SJCRH30 (cell line): Measurements from ENCODE around the gene CLDND1. TPM values are rescaled to one million over a fixed set of nuclear protein-coding genes. Genes with fewer than 3 reads are reported as not detected.

Experiments
- DNase-seq, 2 experiments: peaks; one replicate each; pipeline ENCODE4 v3.0.0-alpha.2; 2015 to 2020
- H3K27ac ChIP-seq: fragments of 250-450 bp; sonication (Bioruptor Pico); 2 replicates; pipeline ENCODE4 v1.5.1; 2020; ENCODE audit warnings: mild to moderate bottlenecking, moderate library complexity
- H3K27me3 ChIP-seq: fragments of 250-450 bp; sonication (Bioruptor Pico); 2 replicates; pipeline ENCODE4 v1.5.1; 2020; ENCODE audit warnings: mild to moderate bottlenecking, moderate library complexity
- H3K36me3 ChIP-seq: fragments of 250-450 bp; sonication (Bioruptor Pico); 2 replicates; pipeline ENCODE4 v1.5.1; 2020; ENCODE audit warnings: mild to moderate bottlenecking, moderate library complexity
- H3K4me1 ChIP-seq: fragments of 250-450 bp; sonication (Bioruptor Pico); 2 replicates; pipeline ENCODE4 v1.5.1; 2020; ENCODE audit warnings: mild to moderate bottlenecking, moderate library complexity
- H3K4me3 ChIP-seq: fragments of 250-450 bp; sonication (Bioruptor Pico); 2 replicates; pipeline ENCODE4 v1.5.1; 2020; ENCODE audit warnings: mild to moderate bottlenecking, moderate library complexity
- H3K9me3 ChIP-seq: fragments of 250-450 bp; sonication (Bioruptor Pico); replicated peaks from 2 replicates; pipeline ENCODE4 v1.5.1; 2020; ENCODE audit warnings: mild to moderate bottlenecking, moderate library complexity
- total RNA-seq: library from RNA; depleted of rRNA; stranded (reverse); fragments of >200 nt; shearing (Covaris generic); gene quantifications from 2 replicates; pipeline ENCODE4 v1.2.3, GENCODE V29; 2014

Gene CLDND1
- total RNA-seq, 1 experiment from 2014 or later = 147 TPM

DNA sequence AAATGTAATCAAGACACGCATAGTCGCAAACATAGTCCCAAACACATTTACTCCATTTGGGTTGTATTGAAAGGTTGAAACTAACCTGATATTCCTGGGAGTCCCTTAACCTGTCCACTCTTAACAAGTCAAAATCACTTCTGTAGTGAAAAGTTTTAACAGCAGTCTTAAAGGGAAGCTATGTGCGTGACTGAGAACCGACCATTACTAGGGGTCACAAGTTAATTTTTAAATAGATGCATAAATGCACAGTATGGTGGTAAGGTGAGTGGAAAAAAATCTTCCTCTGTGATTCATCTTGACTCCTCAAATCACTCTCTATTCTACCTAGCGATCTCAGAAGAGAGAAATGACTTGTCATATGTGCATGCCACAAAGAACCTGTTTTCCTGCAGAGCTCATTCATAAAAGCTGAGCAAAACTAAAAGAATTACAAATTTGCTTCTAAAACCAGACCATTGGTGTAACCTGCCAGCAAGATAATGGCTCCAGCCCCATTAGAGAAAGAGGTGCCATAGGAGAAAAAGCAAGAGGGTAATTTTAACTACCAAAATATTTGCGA lies 13.8 kb upstream of the CLDND1 start:
- H3K36me3 ChIP-seq = no peaks in the 10 kb centered on the region
- no peak for DNase-seq
- H3K27me3 ChIP-seq = no peaks in the 10 kb centered on the region
- no peaks in the 10 kb centered on the region for H3K9me3 ChIP-seq
- no peak overlapping the region for H3K4me3 ChIP-seq
- peaks cover 4% of the 10 kb centered on the region; the same call in 1 of the 2 replicates for H3K4me1 ChIP-seq
- H3K27ac ChIP-seq = no peak overlapping the region

DNA sequence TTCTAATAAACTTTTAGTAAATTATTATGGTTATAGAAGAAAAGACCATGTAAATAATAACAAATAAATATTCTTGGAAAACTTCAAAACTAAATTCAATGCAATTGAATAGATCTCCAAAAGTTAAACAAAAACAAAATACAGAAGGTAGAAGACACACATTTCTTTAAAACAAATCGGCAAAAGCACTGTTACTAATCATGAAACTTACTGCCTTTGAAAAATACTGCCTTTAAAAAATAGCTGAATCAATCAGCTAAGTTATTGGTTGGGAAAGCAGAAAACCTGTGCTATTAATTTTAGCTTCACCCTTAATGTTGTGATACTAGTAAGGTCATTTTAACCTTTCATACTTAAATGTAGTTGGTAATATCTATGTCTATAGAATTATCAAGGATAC lies 12.0 kb upstream of the CLDND1 start:
- no peak overlapping the region for H3K27ac ChIP-seq

DNA sequence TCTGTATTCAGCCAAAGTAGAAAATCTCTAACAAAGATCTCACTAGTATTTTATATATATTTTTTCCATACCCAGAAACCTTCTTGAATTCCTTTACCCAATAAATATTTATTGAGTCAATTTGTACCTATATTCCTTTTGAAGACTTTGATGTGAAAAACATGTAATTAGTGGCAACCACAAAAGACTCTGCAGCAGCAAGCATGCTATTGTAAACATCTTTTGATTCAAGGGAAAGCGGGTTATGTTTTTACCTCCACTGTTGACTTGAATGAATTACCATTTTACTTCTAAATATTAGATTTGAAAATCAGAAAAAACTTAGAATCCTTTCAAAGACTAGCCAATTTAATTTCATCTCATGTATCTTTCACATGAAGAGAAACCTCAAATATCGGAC lies 11.5 kb upstream of the CLDND1 start:
- Histone ChIP-seq H3K4me1 (peaks cover 4% of the 10 kb centered on the region; the same call in 1 of the 2 replicates), H3K9me3 (no peaks in the 10 kb centered on the region), H3K27me3 (no peaks in the 10 kb centered on the region), H3K27ac (no peak overlapping the region), H3K36me3 (no peaks in the 10 kb centered on the region), H3K4me3 (no peak overlapping the region)
- DNase-seq = no peak

More for the DNA sequence above, 12.0 kb upstream of the CLDND1 start:
- Histone ChIP-seq H3K4me3 (no peak overlapping the region), H3K4me1 (peaks cover 4% of the 10 kb centered on the region; the same call in 1 of the 2 replicates), H3K27me3 (no peaks in the 10 kb centered on the region), H3K36me3 (no peaks in the 10 kb centered on the region), H3K9me3 (no peaks in the 10 kb centered on the region)
- DNase-seq = no peak

DNA sequence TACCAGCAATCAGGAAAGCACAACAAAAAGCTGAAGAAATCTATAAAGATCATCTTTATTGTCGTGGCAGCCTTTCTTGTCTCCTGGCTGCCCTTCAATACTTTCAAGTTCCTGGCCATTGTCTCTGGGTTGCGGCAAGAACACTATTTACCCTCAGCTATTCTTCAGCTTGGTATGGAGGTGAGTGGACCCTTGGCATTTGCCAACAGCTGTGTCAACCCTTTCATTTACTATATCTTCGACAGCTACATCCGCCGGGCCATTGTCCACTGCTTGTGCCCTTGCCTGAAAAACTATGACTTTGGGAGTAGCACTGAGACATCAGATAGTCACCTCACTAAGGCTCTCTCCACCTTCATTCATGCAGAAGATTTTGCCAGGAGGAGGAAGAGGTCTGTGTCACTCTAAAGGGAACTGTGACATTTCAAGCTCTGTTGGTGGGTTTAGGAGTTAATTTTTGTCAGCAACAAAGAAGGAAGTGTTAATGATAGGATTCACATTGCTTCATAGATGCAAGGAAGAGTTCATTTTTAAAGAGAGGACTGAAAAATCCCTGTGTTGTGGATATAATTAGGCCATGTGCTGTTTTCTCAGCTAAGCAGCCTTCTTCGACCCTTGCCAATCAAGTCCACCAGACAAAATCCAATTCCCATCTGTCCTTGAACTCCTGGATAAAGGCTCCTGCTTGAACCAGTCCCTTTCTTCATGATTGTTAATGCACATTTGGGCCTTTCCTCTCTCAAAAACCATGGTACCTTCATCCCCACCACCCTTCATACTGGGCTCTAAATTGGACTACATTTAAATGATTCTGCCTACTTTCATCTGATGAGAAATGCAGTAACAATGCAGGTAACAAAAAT lies 10.2 kb upstream of the CLDND1 start:
- DNase-seq = no peak
- no peak overlapping the region for H3K4me3 ChIP-seq
- no peaks in the 10 kb centered on the region for H3K4me1 ChIP-seq
- H3K27ac ChIP-seq = no peak overlapping the region
- no peaks in the 10 kb centered on the region for H3K36me3 ChIP-seq
- H3K27me3 ChIP-seq = no peaks in the 10 kb centered on the region
- no peaks in the 10 kb centered on the region for H3K9me3 ChIP-seq

DNA sequence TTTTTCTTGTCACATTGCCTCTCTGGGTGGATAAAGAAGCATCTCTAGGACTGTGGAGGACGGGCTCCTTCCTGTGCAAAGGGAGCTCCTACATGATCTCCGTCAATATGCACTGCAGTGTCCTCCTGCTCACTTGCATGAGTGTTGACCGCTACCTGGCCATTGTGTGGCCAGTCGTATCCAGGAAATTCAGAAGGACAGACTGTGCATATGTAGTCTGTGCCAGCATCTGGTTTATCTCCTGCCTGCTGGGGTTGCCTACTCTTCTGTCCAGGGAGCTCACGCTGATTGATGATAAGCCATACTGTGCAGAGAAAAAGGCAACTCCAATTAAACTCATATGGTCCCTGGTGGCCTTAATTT lies 9.6 kb upstream of the CLDND1 start:
- Histone ChIP-seq H3K36me3 (no peaks in the 10 kb centered on the region), H3K9me3 (no peaks in the 10 kb centered on the region), H3K27ac (no peak overlapping the region), H3K27me3 (no peaks in the 10 kb centered on the region), H3K4me1 (no peaks in the 10 kb centered on the region), H3K4me3 (no peak overlapping the region)
- no peak for DNase-seq

DNA sequence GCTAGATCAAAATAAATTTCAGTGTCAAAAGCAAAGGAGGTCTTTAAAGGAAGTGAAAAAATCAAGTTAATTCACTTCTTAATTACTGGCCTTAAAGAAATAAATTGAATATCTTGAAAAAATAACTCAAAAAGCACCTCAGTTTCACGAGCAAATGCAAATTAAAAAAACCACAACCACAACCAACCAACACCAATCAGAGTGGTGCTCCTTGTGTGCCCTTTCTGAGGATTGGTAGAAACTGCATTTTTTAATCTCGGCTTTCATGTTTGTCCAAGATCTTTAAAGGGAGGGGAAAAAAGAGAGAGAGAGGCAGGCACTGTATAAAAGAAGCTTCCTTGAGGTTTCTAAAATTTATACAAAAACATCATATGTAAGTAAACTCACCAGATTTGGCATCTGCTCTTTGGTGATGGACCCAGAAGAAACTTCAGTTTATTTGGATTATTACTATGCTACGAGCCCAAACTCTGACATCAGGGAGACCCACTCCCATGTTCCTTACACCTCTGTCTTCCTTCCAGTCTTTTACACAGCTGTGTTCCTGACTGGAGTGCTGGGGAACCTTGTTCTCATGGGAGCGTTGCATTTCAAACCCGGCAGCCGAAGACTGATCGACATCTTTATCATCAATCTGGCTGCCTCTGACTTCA lies 9.0 kb upstream of the CLDND1 start, which contains the start of gene GPR15:
TSS of gene GPR15 (plus strand) at position 357 of the 653 bp plus-strand sequence. CDS start at position 413, 56 bp downstream.
- Histone ChIP-seq H3K36me3 (no peaks in the 10 kb centered on the region), H3K27me3 (no peaks in the 10 kb centered on the region), H3K4me3 (no peak within 1 kb of the TSS), H3K4me1 (no peaks in the 10 kb centered on the region), H3K27ac (no peak within 1 kb of the TSS), H3K9me3 (no peaks in the 10 kb centered on the region)
- DNase-seq = no peak

DNA sequence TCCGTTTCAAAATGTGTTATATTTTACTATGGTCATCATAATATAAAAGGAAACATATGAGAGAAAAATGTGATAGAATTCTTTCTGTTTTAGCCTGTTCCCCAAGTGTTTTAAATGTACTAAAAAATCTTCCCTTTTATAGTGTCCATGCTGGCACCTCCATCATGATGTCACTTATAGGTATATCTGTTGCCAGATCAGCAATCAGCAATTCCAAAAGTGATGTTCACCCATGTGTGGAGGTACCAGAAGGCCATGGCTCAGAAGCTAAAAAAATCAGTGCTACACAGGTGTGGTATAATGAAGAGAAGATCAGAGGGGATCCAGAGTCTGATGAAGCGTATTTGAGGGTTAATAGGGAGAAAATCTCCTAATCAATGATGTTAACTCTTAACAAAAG lies 8.0 kb upstream of the CLDND1 start:
- DNase-seq = no peak
- no peaks in the 10 kb centered on the region for H3K4me1 ChIP-seq
- no peak overlapping the region for H3K4me3 ChIP-seq
- no peaks in the 10 kb centered on the region for H3K9me3 ChIP-seq
- no peaks in the 10 kb centered on the region for H3K36me3 ChIP-seq
- no peak overlapping the region for H3K27ac ChIP-seq
- H3K27me3 ChIP-seq = no peaks in the 10 kb centered on the region

DNA sequence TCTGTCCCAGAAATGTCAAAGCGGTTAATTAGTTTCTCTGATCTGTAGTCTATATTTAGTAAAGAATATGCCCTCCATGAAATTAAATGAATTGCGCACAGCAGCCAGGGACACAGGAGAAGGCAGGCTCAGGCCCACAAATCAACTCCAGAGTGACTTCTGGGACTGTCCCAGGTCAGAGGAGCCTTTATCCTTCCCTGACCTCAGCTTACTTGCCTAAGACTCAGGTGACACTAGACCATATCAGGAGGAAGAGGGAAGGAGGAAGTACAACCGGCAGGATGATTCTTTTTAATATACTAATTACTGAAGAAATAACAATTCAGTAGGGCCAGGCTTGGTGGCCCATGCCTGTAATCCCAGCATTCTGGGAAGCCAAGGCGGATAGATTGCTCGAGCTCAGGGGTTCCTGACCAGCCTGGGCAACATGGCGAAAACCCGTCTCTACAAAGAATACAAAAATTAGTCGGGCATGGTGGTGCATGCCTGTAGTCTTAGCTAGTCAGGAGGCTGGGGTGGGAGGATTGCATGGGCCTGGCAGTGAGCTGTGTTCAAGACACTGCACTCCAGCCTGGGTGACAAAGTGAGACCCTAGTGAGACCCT lies 7.3 kb upstream of the CLDND1 start:
- Histone ChIP-seq H3K9me3 (no peaks in the 10 kb centered on the region), H3K36me3 (no peaks in the 10 kb centered on the region), H3K4me3 (no peak overlapping the region), H3K27ac (no peak overlapping the region), H3K4me1 (no peaks in the 10 kb centered on the region), H3K27me3 (no peaks in the 10 kb centered on the region)
- DNase-seq = no peak

DNA sequence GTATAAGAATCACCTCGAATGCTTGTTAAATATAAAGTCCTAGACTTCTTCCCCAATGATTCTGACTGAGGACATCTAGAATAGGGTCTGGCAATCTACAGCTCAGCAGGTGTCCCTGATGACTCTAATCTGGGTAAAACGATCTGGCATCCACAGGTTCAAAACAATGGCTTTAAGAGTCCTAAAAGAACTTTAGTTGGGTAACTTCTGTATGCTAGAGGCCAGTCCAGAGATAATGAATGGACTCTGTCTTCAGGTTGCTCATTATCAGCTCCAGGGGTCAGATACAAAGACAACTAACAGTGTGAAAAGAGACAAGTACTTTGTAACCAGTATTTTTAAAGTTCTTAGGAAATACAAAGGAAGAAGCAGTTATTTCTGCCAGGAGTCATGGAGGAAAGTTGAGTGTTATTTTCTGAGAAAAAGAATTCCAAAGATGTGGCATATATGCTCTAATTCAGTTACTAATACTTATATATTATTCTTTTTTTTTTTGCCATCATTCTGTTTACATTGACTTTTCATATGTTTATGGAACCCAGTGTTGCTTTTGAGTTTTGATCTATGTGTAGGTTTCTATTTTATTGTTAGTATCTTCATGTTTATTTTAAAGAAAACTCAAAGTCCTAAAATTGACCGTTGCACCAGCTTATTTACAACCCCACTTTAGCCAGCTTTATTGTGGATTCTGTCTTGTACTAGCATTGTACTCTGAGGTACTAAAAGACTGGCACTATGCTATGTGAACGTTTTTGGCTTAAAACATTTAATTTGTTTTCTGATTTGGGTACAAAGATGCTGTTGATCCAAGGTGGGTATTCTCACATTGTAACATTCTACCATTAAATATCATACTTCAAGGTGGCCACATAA lies 6.0 kb upstream of the CLDND1 start:
- no peaks in the 10 kb centered on the region for H3K27me3 ChIP-seq
- H3K4me3 ChIP-seq = no peak overlapping the region
- DNase-seq = no peak
- H3K9me3 ChIP-seq = no peaks in the 10 kb centered on the region
- H3K36me3 ChIP-seq = no peaks in the 10 kb centered on the region
- no peaks in the 10 kb centered on the region for H3K4me1 ChIP-seq
- no peak overlapping the region for H3K27ac ChIP-seq

DNA sequence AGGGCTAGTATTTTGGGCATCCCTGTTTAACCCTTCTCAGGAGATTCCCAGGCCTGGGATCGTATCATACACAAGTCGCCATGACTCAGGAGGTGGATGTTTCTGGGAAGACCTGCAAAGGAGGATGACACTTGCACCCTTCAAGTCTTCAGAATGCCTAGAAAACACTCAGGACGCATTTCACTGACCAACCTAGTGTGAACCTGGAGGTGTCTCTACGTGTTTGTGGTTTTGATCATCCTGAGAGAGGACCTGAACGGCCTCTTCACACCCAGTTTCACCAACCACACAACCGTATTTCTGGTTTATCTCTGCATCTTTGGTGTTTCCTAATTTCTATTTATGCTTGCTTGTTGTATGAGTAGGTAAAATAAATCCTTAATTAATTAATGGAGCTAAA lies 2.8 kb upstream of the CLDND1 start:
- no peak for DNase-seq
- Histone ChIP-seq H3K4me3 (no peak overlapping the region), H3K36me3 (peaks cover 7% of the 10 kb centered on the region; the same call in 1 of the 2 replicates)

DNA sequence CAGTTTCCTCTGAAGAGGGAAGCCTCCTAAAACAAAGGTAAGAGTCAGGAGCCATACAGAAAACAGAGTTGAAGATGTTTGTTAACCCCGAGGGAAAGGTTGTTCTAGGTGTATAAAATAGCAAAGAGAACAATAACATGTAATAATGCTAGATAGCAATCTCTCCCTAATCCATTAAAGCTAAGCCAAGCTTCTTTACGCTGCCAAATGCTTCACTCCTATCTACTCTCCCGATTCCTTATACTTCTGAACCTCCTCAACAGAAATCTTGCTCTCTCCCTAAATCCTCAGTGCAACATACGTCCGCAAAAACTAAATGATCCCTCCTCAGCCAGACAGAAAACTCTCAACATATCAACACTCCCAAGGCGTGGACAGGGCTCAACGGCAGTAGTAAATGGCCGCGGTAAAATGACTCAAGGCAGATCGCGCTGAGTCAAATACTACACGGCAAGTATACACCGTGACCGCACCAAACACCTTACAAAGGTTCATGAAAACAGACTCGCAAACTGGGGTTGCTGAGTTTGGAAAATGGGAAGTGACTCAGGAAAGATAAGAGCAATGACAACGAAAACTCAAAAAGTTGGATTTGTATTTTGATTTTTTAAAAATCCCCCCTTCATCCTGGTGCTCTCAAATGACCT lies 682 bp downstream of the CLDND1 start:
- no peaks in the 10 kb centered on the region for H3K9me3 ChIP-seq
- H3K27me3 ChIP-seq = no peaks in the 10 kb centered on the region
- H3K4me3 ChIP-seq = peak overlapping the region; percentile 79
- DNase-seq = peak; percentile 44 to 67
- peaks cover 6% of the 10 kb centered on the region; the same call in 1 of the 2 replicates for H3K4me1 ChIP-seq
- peak overlapping the region; percentile 81 for H3K27ac ChIP-seq
- H3K36me3 ChIP-seq = peaks cover 33% of the 10 kb centered on the region

More for the DNA sequence above, 2.8 kb upstream of the CLDND1 start:
- Histone ChIP-seq H3K27ac (no peak overlapping the region), H3K4me1 (peaks cover 6% of the 10 kb centered on the region; the same call in 1 of the 2 replicates), H3K9me3 (no peaks in the 10 kb centered on the region), H3K27me3 (no peaks in the 10 kb centered on the region)

DNA sequence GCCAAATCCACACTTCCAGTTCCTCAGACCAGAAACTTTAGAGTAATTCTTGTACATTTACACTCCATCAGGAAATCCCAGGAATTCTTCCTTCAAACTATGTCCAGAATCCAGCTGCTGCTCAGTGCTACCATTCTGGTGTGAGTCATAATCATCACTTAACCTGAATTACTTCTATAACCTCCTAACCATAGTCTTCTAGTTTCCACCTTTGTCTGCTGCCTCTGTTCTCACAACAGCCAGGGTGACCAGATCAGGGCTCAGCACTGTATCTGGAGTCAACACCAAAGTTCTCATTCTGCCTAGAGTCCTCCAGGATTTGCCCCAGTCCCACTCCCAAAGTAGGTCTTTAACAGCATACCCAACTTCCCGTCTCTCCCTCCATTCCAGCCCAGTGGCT lies 3.4 kb downstream of the CLDND1 start:
- DNase-seq = no peak
- Histone ChIP-seq H3K27ac (no peak overlapping the region), H3K36me3 (peaks cover 51% of the 10 kb centered on the region)

DNA sequence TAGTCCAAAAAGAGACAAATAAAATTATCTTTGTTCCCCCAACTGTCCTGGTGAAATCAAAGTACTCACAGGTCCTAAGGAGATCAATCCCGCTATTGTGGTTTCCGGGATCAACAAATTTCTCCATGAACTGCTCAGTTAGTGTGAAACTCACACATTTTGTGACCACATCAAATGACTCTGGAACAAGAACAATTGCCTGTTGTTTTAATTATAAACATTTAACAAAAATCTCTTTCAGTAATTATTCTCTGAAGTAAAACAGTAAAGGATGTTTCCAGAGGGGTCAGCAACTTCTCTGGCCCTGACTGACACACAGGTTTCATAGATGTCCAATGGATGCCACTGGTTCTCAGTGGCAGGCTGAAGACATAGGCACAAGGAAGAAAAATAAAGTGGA lies 3.9 kb downstream of the CLDND1 start:
- no peaks in the 10 kb centered on the region for H3K27me3 ChIP-seq
- no peak overlapping the region for H3K27ac ChIP-seq
- H3K4me1 ChIP-seq = peaks cover 6% of the 10 kb centered on the region; the same call in 1 of the 2 replicates
- H3K9me3 ChIP-seq = no peaks in the 10 kb centered on the region
- no peak for DNase-seq
- H3K36me3 ChIP-seq = peaks cover 52% of the 10 kb centered on the region
- no peak overlapping the region for H3K4me3 ChIP-seq

More for the DNA sequence above, 3.4 kb downstream of the CLDND1 start:
- Histone ChIP-seq H3K4me1 (peaks cover 6% of the 10 kb centered on the region; the same call in 1 of the 2 replicates), H3K27me3 (no peaks in the 10 kb centered on the region), H3K9me3 (no peaks in the 10 kb centered on the region), H3K4me3 (no peak overlapping the region)

DNA sequence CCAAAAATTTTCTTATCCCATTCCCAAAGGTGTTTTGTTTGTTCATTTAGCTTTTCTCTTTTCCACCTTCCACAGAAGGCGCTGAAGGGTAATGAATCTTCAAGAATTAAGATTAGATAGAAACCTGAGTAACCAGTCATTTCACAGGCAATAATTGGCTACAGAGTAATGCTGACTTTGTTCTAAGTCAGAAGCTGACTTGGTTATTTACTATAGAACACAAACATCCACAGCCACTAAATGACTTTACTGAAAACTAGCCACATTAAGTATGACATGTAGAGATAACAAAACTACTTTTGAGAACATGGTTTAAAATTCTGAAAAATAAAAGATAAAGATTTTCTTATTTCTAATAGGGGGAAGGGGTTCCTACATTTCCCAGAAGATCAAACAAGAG lies 7.8 kb downstream of the CLDND1 start:
- Histone ChIP-seq H3K36me3 (peaks cover 43% of the 10 kb centered on the region), H3K4me1 (no peaks in the 10 kb centered on the region), H3K27me3 (no peaks in the 10 kb centered on the region), H3K27ac (no peak overlapping the region), H3K4me3 (no peak overlapping the region), H3K9me3 (no peaks in the 10 kb centered on the region)
- DNase-seq = no peak
